NCI-H2081 (cell line): ENCODE results near the gene SUCLG2.

Experiments used
- DNase-seq, 2 experiments: peaks; one replicate each; lab custom pipeline; 2025; lab: John Stamatoyannopoulos, UW

The SUCLG2 gene

GRCh38 chr3:67648701-67649100, 5.7 kb downstream of the SUCLG2 start:
- DNase-seq, result no peak

GRCh38 chr3:67648229-67648628, 6.2 kb downstream of the SUCLG2 start:
- DNase-seq, result no peak

- no peak for DNase-seq
Measured at GRCh38 chr3:67647390-67647878, 7.0 kb downstream of the SUCLG2 start.

GRCh38 chr3:67646586-67647234, 7.7 kb downstream of the SUCLG2 start:
- no peak for DNase-seq

GRCh38 chr3:67644827-67645226, 9.6 kb downstream of the SUCLG2 start:
- DNase-seq, result no peak

- no peak for DNase-seq
Measured at GRCh38 chr3:67642734-67643133, 11.7 kb downstream of the SUCLG2 start.

- DNase-seq, result no peak
Measured at GRCh38 chr3:67642190-67642589, 12.2 kb downstream of the SUCLG2 start.

- no peak for DNase-seq
Measured at GRCh38 chr3:67641451-67641850, 13.0 kb downstream of the SUCLG2 start.

GRCh38 chr3:67640023-67640660, 14.3 kb downstream of the SUCLG2 start:
- DNase-seq, result no peak

GRCh38 chr3:67637255-67637900, 17.0 kb downstream of the SUCLG2 start:
- DNase-seq, result no peak

GRCh38 chr3:67635806-67636205, 18.6 kb downstream of the SUCLG2 start:
- no peak for DNase-seq

- no peak for DNase-seq
Measured at GRCh38 chr3:67635257-67635656, 19.2 kb downstream of the SUCLG2 start.

- no peak for DNase-seq
Measured at GRCh38 chr3:67630666-67631362, 23.6 kb downstream of the SUCLG2 start.

GRCh38 chr3:67624687-67625086, 29.7 kb downstream of the SUCLG2 start:
- no peak for DNase-seq

- no peak for DNase-seq
Measured at GRCh38 chr3:67624078-67624477, 30.3 kb downstream of the SUCLG2 start.

- no peak for DNase-seq
Measured at GRCh38 chr3:67622652-67623051, 31.8 kb downstream of the SUCLG2 start.

GRCh38 chr3:67620869-67621268, 33.5 kb downstream of the SUCLG2 start:
- DNase-seq, result no peak

- DNase-seq, result no peak
Measured at GRCh38 chr3:67619991-67620390, 34.4 kb downstream of the SUCLG2 start.

- DNase-seq, result no peak
Measured at GRCh38 chr3:67617518-67617917, 36.9 kb downstream of the SUCLG2 start.

GRCh38 chr3:67616046-67616445, 38.4 kb downstream of the SUCLG2 start:
- no peak for DNase-seq

GRCh38 chr3:67614195-67614594, 40.2 kb downstream of the SUCLG2 start:
- no peak for DNase-seq

- no peak for DNase-seq
Measured at GRCh38 chr3:67610458-67610857, 44.0 kb downstream of the SUCLG2 start.

GRCh38 chr3:67609709-67610108, 44.7 kb downstream of the SUCLG2 start:
- DNase-seq, result no peak
